ENCODE data around the gene YIF1A. TPM values are rescaled to one million over a fixed set of nuclear protein-coding genes. Genes with fewer than 3 reads are reported as not detected.

YIF1A gene
- total RNA-seq, 4 donors from 2014 or later: 39.0 to 60.5 (median 53.7) TPM

DNA sequence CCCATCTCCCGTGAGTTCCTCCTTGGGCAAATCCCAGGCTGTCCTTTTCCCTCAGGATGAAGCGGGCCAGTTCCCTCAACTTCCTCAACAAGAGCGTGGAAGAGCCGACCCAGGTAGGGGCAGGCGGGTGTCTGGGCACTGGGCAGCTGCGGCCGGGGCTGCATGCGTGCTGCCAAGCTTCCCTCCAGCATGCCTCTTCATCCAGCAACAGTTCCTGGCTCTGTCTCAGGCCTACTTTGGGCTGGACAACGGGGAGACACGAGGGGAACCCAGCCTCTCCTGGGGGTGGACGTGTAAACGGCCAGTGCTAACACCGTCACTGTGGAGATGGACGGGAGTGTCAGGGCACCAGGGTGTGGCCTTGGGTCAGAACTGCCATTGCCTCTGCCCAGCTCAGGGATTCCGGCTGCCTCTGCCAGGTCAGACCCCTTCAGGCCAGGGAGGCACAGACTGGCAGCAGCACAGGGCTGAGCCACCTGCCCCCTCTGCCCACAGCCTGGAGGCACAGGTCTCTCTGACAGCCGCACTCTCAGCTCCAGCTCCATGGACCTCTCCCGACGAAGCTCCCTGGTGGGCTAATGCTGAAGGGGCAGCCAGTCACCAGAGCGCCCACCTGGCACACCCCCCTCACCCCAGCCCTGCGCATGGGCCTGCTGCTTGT is 22.4 kb downstream of the YIF1A start:
- TF ChIP-seq, protein P1, sequence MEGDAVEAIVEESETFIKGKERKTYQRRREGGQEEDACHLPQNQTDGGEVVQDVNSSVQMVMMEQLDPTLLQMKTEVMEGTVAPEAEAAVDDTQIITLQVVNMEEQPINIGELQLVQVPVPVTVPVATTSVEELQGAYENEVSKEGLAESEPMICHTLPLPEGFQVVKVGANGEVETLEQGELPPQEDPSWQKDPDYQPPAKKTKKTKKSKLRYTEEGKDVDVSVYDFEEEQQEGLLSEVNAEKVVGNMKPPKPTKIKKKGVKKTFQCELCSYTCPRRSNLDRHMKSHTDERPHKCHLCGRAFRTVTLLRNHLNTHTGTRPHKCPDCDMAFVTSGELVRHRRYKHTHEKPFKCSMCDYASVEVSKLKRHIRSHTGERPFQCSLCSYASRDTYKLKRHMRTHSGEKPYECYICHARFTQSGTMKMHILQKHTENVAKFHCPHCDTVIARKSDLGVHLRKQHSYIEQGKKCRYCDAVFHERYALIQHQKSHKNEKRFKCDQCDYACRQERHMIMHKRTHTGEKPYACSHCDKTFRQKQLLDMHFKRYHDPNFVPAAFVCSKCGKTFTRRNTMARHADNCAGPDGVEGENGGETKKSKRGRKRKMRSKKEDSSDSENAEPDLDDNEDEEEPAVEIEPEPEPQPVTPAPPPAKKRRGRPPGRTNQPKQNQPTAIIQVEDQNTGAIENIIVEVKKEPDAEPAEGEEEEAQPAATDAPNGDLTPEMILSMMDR (IDR thresholded peaks at IDR 0.05; ENCODE audit: low read depth): no peak

DNA sequence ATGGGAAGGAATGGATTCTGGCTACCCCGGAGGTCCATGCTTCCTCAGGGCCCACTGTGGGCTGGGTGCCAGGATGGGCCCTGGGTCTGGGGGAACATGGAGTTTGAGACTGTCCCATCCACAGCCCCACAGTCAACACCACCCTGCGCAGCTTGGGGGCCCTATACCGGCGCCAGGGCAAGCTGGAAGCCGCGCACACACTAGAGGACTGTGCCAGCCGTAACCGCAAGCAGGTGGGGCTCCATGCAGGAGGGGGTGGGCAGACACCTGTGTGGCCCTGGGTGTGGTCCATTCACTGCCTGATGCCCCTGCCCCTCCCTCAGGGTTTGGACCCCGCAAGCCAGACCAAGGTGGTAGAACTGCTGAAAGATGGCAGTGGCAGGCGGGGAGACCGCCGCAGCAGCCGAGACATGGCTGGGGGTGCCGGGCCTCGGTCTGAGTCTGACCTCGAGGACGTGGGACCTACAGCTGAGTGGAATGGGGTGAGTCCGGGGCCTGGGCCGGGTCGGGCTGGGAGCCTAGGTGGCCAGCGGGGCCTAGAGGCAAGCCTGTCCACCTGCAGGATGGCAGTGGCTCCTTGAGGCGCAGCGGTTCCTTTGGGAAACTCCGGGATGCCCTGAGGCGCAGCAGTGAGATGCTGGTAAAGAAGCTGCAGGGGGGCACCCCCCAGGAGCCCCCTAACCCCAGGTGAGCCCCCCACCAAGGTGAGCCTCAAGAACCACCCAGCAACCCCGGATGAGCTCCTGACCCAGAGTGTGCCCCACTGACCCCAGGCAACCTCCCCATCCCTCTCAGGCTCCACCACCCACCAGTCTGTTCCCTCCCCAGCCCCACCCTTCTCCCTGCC is 23.2 kb downstream of the YIF1A start:
- TF ChIP-seq, protein P1 (IDR thresholded peaks at IDR 0.05; ENCODE audit: low read depth): no peak

DNA sequence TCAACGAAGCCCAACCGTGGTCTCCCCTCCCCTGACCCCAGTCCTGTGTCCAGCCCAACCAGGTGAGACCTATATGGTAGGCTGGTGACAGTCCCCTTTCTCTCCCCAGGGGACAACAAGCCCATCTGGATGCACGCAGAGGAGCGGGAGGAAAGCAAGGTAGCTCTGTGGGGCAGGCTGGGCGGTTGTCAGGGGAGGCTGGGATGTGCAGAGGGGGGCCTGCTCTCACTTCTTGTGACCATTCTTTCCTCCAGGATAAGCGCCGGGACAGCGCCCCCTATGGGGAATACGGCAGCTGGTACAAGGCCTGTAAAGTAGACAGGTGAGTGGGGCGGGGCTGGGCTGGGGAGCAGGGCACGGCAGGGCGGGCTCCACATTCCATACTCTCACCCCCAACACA is 24.0 kb downstream of the YIF1A start:
- TF ChIP-seq, protein P1 (IDR thresholded peaks at IDR 0.05; ENCODE audit: low read depth): no peak

DNA sequence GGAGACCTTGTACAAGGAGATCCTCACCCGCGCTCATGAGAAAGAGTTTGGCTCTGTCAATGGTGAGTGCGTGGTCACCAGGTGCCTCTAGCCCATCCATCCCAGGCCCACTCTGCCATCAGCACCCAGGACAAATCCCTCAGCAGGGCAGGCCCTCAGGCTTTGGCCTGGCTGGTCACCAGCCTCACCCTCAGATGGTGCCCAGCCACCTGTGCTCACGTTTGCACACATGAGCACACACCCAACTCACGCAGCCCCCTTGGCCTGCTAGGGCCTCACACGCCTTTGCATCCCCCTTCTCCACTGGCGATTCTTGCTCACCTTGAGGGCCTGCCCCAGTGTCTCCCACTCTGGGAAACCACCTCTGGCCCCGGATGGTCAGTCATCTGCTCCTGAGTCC is 24.6 kb downstream of the YIF1A start:
- TF ChIP-seq, protein P1 (IDR thresholded peaks at IDR 0.05; ENCODE audit: low read depth): no peak

DNA sequence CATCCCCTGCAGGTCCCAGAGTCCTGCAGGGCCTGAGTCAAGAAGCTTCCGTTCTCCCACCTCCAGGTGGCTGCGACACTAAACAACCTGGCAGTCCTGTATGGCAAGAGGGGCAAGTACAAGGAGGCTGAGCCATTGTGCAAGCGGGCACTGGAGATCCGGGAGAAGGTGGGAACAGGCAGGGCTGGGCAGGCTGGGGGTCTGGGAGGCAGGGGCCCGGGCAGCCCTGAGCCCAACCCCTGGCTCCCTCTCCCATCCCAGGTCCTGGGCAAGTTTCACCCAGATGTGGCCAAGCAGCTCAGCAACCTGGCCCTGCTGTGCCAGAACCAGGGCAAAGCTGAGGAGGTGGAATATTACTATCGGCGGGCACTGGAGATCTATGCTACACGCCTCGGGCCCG is 25.2 kb downstream of the YIF1A start:
- TF ChIP-seq, protein P1 (IDR thresholded peaks at IDR 0.05; ENCODE audit: low read depth): no peak

DNA sequence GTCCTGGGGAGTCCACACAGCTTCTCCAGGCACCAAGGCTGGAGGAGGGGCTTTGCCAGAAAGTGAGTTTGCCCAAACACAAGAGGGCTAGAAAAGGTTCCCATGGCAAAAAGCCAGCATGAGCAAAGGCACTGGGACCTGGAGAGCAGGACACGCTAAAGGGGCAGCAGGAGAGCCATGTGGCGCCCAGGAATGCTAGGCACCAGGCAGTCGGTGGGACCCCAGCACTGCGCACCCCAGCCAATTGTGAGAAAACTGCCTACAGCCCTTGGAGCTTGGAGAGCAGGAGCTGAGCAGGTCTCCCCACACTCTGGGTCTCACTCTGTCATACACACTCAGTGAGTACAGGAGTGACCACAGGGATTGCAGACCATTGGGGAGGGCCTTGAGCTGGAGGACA is 25.7 kb downstream of the YIF1A start:
- TF ChIP-seq, protein P1 (IDR thresholded peaks at IDR 0.05; ENCODE audit: low read depth): no peak

DNA sequence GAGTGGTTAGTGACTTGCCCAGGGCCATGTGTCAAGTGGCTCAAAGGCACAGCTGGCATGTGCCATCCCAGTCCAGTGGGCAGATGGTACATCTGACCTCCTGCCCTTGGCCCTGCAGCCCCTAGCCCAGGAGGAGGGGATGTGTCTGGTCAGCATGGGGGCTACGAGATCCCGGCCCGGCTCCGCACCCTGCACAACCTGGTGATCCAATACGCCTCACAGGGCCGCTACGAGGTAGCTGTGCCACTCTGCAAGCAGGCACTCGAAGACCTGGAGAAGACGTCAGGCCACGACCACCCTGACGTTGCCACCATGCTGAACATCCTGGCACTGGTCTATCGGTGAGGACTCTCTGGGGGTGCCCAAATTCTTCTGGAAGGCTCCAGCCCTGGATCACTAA is 26.2 kb downstream of the YIF1A start:
- TF ChIP-seq, protein P1 (IDR thresholded peaks at IDR 0.05; ENCODE audit: low read depth): no peak
